ENCODE results near the gene LCE2D. TPM values are rescaled to one million over a fixed set of nuclear protein-coding genes. Genes with fewer than 3 reads are reported as not detected.

LCE2D gene
- total and polyA plus RNA-seq, 2 donors (not counting 1 experiment from before 2014, with no cell fraction given): not detected

DNA sequence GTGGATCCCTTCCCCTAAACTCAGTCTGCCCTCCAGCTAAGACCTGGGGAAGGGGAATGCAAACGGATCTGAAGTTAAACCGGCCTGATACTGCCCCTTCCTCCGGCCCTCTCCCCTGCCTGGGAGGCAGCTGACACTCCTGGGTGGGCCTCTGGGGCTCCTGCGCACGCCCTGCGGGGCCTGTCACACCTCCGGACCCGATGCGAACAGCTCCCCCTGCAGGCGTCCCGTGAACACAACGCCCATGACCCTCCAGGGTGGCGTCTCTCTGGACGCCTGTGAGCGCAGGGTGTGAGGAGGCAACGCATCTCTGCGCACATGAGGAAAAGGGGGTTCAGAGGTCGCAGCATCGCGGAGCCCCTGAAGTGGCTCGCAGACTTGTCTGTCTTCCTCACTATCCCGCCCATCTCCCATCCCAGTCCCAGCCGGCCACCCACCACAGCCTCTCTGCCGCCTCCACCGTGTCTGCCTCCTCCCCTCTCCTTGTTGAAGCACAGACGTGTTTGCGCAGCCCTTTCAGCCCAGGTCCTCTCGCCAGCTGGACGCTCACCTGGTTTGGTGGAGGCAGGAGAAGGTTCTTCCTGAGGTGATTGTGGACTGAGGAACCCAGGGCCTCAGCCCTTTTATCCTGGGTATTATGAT, 39.9 kb upstream of the LCE2D start:
- H4K20me1 ChIP-seq (ENCODE audit: control insufficient read depth, insufficient read depth, low read length, poor library complexity, severe bottlenecking): no peaks in the 10 kb centered on the region
- DNase-seq (no peak), ATAC-seq (ENCODE audit: low read depth) (no peak)
- H3K9ac ChIP-seq (ENCODE audit: low read length): no peak overlapping the region
- intact Hi-C loops (cut with micrococcal nuclease): no loop called here
- WGBS (ENCODE audit: insufficient coverage): 24% methylated on average over 20 of the region's 29 CpGs
- H3K4me3 Mint-ChIP-seq: no peak overlapping the region
- no peak overlapping the region for H2AFZ ChIP-seq (ENCODE audit: insufficient read depth, low read depth, low read length, poor library complexity, severe bottlenecking)
- no peak overlapping the region for H3K27ac Mint-ChIP-seq
- TF ChIP-seq, protein P1, sequence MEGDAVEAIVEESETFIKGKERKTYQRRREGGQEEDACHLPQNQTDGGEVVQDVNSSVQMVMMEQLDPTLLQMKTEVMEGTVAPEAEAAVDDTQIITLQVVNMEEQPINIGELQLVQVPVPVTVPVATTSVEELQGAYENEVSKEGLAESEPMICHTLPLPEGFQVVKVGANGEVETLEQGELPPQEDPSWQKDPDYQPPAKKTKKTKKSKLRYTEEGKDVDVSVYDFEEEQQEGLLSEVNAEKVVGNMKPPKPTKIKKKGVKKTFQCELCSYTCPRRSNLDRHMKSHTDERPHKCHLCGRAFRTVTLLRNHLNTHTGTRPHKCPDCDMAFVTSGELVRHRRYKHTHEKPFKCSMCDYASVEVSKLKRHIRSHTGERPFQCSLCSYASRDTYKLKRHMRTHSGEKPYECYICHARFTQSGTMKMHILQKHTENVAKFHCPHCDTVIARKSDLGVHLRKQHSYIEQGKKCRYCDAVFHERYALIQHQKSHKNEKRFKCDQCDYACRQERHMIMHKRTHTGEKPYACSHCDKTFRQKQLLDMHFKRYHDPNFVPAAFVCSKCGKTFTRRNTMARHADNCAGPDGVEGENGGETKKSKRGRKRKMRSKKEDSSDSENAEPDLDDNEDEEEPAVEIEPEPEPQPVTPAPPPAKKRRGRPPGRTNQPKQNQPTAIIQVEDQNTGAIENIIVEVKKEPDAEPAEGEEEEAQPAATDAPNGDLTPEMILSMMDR (IDR thresholded peaks at IDR 0.05): no peak
- TF ChIP-seq EZH2 (IDR thresholded peaks at IDR 0.05; ENCODE audit: borderline replicate concordance, insufficient read depth, low read depth, low read length, poor library complexity, severe bottlenecking): no peak
- H3K9me3 ChIP-seq (ENCODE audit: control extremely low read depth in 1 of 3, control insufficient read depth in 2 of 3, insufficient read depth in 1 of 3, low read length in 2 of 3): peaks cover 0 to 12% (median 9%) of the 10 kb centered on the region in 3 donors
- H3K79me2 ChIP-seq (ENCODE audit: control insufficient read depth, insufficient read depth, low read length): no peaks in the 10 kb centered on the region
- no peak overlapping the region for H3K4me2 ChIP-seq (replicated peaks; ENCODE audit: low read depth, low read length, poor library complexity, severe bottlenecking)
- POLR2A ChIA-PET: no interaction called here
- H3K9me3 Mint-ChIP-seq (ENCODE audit: insufficient read depth): peaks cover 10% of the 10 kb centered on the region
- H3K4me1 ChIP-seq (ENCODE audit: control insufficient read depth in 2 of 2, insufficient read depth in 2 of 2, low read length in 2 of 2): no peaks in the 10 kb centered on the region
- no peak overlapping the region for H3K27ac ChIP-seq (ENCODE audit: low read length in 2 of 2)
- H3K4me3 ChIP-seq (ENCODE audit: control extremely low read depth in 1 of 5, extremely low read depth in 1 of 5, insufficient read depth in 1 of 5, low read depth in 2 of 5, low read length in 4 of 5): no peak overlapping the region
- no peaks in the 10 kb centered on the region for H3K4me1 Mint-ChIP-seq
- H3K36me3 ChIP-seq (replicated peaks in 1 of 2; ENCODE audit: control extremely low read depth in 1 of 2, control insufficient read depth in 1 of 2, extremely low read depth in 1 of 2, insufficient read depth in 2 of 2, low read length in 1 of 2): no peaks in the 10 kb centered on the region
- CTCF ChIA-PET: no interaction called here
- peaks cover 0 to 12% (median 0%) of the 10 kb centered on the region in 4 experiments for H3K27me3 ChIP-seq (replicated peaks in 1 of 4; ENCODE audit: control extremely low read depth in 1 of 4, control insufficient read depth in 3 of 4, insufficient read depth in 4 of 4, low read length in 3 of 4)
- peaks cover 41% of the 10 kb centered on the region for H3K27me3 Mint-ChIP-seq

DNA sequence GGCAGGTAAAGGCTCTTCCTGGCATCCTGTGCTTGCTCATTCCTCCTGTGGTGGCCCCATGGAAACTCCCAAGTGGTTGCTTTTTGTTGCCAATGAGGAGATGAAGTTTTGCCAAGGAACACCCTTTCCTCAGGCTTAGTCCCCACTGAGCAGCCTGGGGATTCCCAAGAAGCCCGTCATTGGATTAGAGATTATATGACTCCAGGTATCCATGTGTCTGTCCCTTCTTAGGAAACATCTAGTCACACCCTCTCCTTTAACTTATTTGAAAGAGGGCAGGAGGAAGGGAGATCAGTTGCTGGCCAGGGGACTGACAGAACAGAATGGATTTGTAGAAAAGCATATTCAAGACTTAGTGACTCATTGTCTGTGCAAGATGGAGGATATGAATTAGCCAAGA, 36.4 kb upstream of the LCE2D start:
- H2AFZ ChIP-seq (ENCODE audit: insufficient read depth, low read depth, low read length, poor library complexity, severe bottlenecking): no peak overlapping the region
- no peak for TF ChIP-seq EZH2 (IDR thresholded peaks at IDR 0.05; ENCODE audit: borderline replicate concordance, insufficient read depth, low read depth, low read length, poor library complexity, severe bottlenecking)
- TF ChIP-seq, protein P1 (IDR thresholded peaks at IDR 0.05): no peak
- no peaks in the 10 kb centered on the region for H3K4me1 Mint-ChIP-seq
- H3K27me3 Mint-ChIP-seq: peaks cover 54% of the 10 kb centered on the region
- H3K9me3 ChIP-seq (ENCODE audit: control extremely low read depth in 1 of 3, control insufficient read depth in 2 of 3, insufficient read depth in 1 of 3, low read length in 2 of 3): peaks cover 0 to 12% (median 0%) of the 10 kb centered on the region in 3 donors
- no peak overlapping the region for H3K9ac ChIP-seq (ENCODE audit: low read length)
- no peaks in the 10 kb centered on the region for H3K9me3 Mint-ChIP-seq (ENCODE audit: insufficient read depth)
- H3K79me2 ChIP-seq (ENCODE audit: control insufficient read depth, insufficient read depth, low read length): no peaks in the 10 kb centered on the region
- intact Hi-C loops (cut with micrococcal nuclease): no loop called here
- no peaks in the 10 kb centered on the region for H3K36me3 ChIP-seq (replicated peaks in 1 of 2; ENCODE audit: control extremely low read depth in 1 of 2, control insufficient read depth in 1 of 2, extremely low read depth in 1 of 2, insufficient read depth in 2 of 2, low read length in 1 of 2)
- H3K27me3 ChIP-seq (replicated peaks in 1 of 4; ENCODE audit: control extremely low read depth in 1 of 4, control insufficient read depth in 3 of 4, insufficient read depth in 4 of 4, low read length in 3 of 4): peaks cover 0 to 17% (median 0%) of the 10 kb centered on the region in 4 experiments
- DNase-seq: no peak
- ATAC-seq (ENCODE audit: low read depth): no peak
- ChIA-PET POLR2A (no interaction called here), CTCF (no interaction called here)
- H3K27ac Mint-ChIP-seq: no peak overlapping the region
- no peaks in the 10 kb centered on the region for H4K20me1 ChIP-seq (ENCODE audit: control insufficient read depth, insufficient read depth, low read length, poor library complexity, severe bottlenecking)
- H3K4me3 Mint-ChIP-seq: no peak overlapping the region
- H3K4me3 ChIP-seq (ENCODE audit: control extremely low read depth in 1 of 5, extremely low read depth in 1 of 5, insufficient read depth in 1 of 5, low read depth in 2 of 5, low read length in 4 of 5): no peak overlapping the region
- H3K4me2 ChIP-seq (replicated peaks; ENCODE audit: low read depth, low read length, poor library complexity, severe bottlenecking): no peak overlapping the region
- no CpG with 5 or more reads among the region's 1 CpG for WGBS (ENCODE audit: insufficient coverage)
- no peak overlapping the region for H3K27ac ChIP-seq (ENCODE audit: low read length in 2 of 2)
- no peaks in the 10 kb centered on the region for H3K4me1 ChIP-seq (ENCODE audit: control insufficient read depth in 2 of 2, insufficient read depth in 2 of 2, low read length in 2 of 2)
